BJ (cell line): ENCODE data around the gene SHB. TPM values are rescaled to one million over a fixed set of nuclear protein-coding genes. Genes with fewer than 3 reads are reported as not detected.

Source experiments
- CTCF ChIA-PET: fragments of 350-600 bp; formaldehyde crosslinking; extraction: SDS; loops from one replicate; lab custom pipeline; 2021; ENCODE audit warnings: antibody characterized with exemption, inconsistent platforms; lab: Yijun Ruan, JAX
- POLR2A ChIA-PET: fragments of 300-600 bp; sonication (Branson Sonifier 250); formaldehyde crosslinking; extraction: SDS; loops from one replicate; lab custom pipeline; 2021; ENCODE audit warnings: antibody characterized with exemption; lab: Charles Lee
- DNase-seq: peaks from one replicate; pipeline ENCODE4 v3.0.0-alpha.2; 2011; ENCODE audit warnings: low read depth
- H3K27me3 ChIP-seq: 2 replicates; pipeline ENCODE4 v1.6.0; 2011; ENCODE audit warnings: low read length; ENCODE audit not compliant: control insufficient read depth, insufficient read depth
- H3K36me3 ChIP-seq: 2 replicates; pipeline ENCODE4 v1.5.1; 2011; ENCODE audit warnings: low read length; ENCODE audit not compliant: control insufficient read depth, insufficient read depth
- H3K4me3 ChIP-seq: 2 replicates; pipeline ENCODE4 v1.5.1; 2011; ENCODE audit warnings: low read depth, mild to moderate bottlenecking, control low read depth, low read length
- polyA plus RNA-seq: library from polyadenylated mRNA; depleted of rRNA; stranded (reverse); fragments of >200 nt; gene quantifications from 2 replicates; pipeline ENCODE4 v1.2.3, GENCODE V29; 2011
- TF ChIP-seq, protein P1 (sequence below): IDR thresholded peaks from 2 replicates; pipeline ENCODE4 v1.5.1; 2011; ENCODE audit warnings: low read depth, mild to moderate bottlenecking, control low read depth, inconsistent platforms, low read length, moderate library complexity; ENCODE audit not compliant: insufficient read depth

Gene SHB
- polyA plus RNA-seq, 1 experiment = 18.6 TPM

DNA sequence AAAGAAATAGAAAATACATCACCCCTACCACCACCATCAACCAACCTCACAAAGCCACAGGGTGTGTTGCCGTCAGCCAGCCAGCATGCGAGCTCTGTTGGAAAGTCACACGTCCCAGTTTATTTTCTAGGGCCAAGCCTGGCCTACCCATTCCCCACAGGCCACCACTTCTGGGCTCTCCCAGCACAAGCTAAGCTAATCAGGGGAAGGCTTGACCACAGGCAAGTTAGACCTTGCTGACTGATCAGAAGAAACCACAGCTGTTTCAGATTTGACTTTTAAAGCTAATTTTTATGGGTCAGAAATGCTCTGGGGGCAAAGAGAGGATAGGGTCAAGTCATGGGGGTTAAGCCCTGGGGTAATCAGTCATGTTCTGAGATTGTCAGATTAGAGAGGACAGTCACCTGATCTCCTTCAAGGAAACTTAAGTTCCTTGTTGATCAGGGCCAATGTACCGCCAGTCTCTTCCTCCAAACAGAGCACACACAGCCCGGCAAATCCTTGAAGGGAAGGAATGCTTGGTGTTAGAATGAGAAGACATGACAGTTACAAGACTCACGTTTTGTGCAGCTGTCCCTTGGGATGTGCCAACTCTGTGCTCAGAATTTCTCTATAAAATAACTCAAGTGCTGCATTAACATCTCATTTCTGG lies 7.6 kb downstream of the SHB start:
- Histone ChIP-seq H3K4me3 (no peak overlapping the region), H3K27me3 (no peaks in the 10 kb centered on the region), H3K36me3 (no peaks in the 10 kb centered on the region; the same call in 1 of the 2 replicates)
- ChIA-PET POLR2A (no interaction called here), CTCF (interaction anchor here (0.7 to 2.4 kb wide), 8 partner anchors 9 to 150 kb away, joined by 3 to 7 read pairs (median 4); no protein-coding TSS in a partner anchor)
- TF ChIP-seq, protein P1, sequence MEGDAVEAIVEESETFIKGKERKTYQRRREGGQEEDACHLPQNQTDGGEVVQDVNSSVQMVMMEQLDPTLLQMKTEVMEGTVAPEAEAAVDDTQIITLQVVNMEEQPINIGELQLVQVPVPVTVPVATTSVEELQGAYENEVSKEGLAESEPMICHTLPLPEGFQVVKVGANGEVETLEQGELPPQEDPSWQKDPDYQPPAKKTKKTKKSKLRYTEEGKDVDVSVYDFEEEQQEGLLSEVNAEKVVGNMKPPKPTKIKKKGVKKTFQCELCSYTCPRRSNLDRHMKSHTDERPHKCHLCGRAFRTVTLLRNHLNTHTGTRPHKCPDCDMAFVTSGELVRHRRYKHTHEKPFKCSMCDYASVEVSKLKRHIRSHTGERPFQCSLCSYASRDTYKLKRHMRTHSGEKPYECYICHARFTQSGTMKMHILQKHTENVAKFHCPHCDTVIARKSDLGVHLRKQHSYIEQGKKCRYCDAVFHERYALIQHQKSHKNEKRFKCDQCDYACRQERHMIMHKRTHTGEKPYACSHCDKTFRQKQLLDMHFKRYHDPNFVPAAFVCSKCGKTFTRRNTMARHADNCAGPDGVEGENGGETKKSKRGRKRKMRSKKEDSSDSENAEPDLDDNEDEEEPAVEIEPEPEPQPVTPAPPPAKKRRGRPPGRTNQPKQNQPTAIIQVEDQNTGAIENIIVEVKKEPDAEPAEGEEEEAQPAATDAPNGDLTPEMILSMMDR = no peak
- no peak for DNase-seq

- Histone ChIP-seq H3K4me3 (no peak overlapping the region), H3K27me3 (no peaks in the 10 kb centered on the region), H3K36me3 (no peaks in the 10 kb centered on the region; the same call in 1 of the 2 replicates)
- DNase-seq = no peak
- ChIA-PET CTCF (interaction anchor here (0.7 to 2.4 kb wide), 6 partner anchors 11 to 147 kb away, joined by 3 to 6 read pairs (median 4); no protein-coding TSS in a partner anchor), POLR2A (no interaction called here)
- TF ChIP-seq, protein P1 = no peak
Observed at GRCh38 chr9:38060681-38061080, 8.3 kb downstream of the SHB start.

GRCh38 chr9:38059233-38059936 lies 9.6 kb downstream of the SHB start:
- Histone ChIP-seq H3K4me3 (no peak overlapping the region), H3K36me3 (no peaks in the 10 kb centered on the region; the same call in 1 of the 2 replicates), H3K27me3 (no peaks in the 10 kb centered on the region)
- CTCF ChIA-PET = interaction anchor here (0.6 to 2.4 kb wide), 6 partner anchors 8 to 146 kb away, joined by 3 to 6 read pairs (median 3); partner anchors contain the start of gene SHB
- no peak for DNase-seq
- POLR2A ChIA-PET = no interaction called here
- TF ChIP-seq, protein P1 = no peak

GRCh38 chr9:38058452-38059232 lies 10.4 kb downstream of the SHB start:
- TF ChIP-seq, protein P1 = no peak
- Histone ChIP-seq H3K4me3 (no peak overlapping the region), H3K27me3 (no peaks in the 10 kb centered on the region), H3K36me3 (no peaks in the 10 kb centered on the region; the same call in 1 of the 2 replicates)
- DNase-seq = no peak
- CTCF ChIA-PET = interaction anchor here (1.0 to 1.6 kb wide), 2 partner anchors 9 to 10 kb away, joined by 3 read pairs; partner anchors contain the start of gene SHB
- POLR2A ChIA-PET = no interaction called here
